IPS-NIHi11 (cell line): ENCODE measurements around the gene AKNA.
A peak's percentile ranks its signal among the peaks of the same experiment; 100 is the strongest.

Experiments
- DNase-seq: peaks from one replicate; pipeline ENCODE4 v3.0.0; 2012; ENCODE audit warnings: mixed read lengths, low spot score

Gene AKNA

DNA sequence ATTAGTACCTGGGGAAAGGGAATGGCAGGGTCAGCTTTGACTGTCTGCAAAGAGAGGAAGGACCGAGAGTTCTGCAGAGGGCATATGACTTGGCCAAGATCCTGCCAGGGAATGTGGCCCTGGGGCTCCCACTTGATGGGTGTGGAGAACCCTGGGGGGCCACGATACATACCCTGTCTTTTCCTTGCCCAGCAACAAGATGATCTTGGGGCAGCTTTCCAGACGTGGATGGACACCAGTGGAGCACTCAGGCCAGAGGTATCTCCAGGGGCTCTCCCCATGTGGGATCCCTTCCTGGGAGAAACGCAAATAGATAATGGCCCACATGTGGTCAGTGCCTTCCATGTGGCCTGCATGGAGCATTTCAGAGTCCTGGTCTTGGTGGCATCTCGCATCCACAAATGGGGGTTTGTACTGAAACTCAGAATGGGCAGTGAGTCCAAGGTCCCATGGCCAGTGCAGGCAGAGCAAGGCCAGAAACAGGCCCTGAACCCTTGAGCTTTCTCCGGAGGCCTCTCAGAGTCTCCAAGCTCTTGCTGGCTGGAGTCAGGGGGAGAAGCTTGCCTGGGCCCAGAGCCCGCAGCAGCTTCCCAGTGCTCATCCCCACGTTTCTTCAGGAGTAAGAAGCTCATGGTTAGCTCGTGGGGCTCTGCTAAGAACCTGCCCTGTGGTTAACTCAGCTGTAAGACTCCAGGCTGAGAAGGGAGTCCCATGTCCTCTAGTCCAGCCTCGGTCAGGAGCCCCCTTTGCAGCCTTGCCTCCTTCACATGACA is 83.2 kb downstream of the AKNA start:
- no peak for DNase-seq

DNA sequence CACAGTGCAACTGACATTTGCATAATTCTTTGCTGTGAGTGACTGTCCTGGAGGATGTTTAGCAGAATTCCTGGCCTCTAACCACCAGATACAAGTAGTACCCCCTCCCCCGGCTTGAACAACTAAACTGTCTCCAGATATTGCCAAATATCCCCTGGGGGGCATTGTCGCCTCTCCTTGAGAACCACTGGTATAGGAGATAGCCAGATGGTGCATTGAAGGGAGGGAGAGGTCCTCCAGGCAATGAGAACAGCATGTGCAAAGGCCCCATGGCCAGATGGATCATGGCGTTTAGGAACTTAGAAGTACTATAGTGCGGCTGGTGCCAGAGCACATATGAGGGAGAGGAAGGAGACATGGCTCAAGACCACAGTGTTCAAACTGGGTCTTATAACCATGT is 83.8 kb downstream of the AKNA start:
- no peak for DNase-seq

DNA sequence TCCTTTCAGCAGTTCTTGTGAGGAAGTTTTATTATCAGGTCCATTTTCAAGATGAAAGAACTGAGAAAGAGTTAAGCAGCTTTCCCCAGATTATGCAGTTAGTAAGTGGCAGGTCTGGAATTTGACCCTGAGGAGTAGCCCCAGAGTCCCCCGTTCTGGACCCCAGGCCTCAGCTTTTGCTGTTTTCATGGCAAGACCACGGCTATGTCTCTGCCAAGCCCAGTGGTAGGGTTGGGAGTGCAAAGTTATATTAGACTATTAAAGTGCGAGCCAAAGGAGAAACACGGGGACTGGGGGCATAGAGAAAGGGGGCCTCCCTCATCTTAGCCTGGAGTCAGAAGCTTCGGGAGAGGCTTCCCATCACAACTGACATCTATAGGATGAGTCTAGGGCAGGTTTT is 84.2 kb downstream of the AKNA start:
- DNase-seq: no peak

DNA sequence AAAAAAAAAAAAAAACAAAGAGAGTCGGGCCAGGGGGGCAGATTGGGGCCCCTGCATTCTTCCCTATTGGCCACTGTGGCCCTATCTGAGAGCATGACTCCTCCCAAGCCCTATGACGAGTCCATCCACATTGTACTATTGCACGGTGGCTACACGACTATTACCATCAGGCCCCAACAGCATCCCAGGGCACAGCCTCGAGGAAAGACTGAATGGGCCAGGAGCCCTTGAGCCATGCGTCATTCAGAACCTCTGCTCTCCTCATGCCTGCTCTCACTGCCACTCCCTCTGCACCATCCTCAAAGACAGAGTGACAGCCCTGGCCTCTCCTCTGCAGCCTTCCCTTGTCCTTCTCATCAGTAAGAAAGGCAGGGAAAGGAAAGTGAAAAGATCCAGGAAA is 85.1 kb downstream of the AKNA start:
- no peak for DNase-seq

DNA sequence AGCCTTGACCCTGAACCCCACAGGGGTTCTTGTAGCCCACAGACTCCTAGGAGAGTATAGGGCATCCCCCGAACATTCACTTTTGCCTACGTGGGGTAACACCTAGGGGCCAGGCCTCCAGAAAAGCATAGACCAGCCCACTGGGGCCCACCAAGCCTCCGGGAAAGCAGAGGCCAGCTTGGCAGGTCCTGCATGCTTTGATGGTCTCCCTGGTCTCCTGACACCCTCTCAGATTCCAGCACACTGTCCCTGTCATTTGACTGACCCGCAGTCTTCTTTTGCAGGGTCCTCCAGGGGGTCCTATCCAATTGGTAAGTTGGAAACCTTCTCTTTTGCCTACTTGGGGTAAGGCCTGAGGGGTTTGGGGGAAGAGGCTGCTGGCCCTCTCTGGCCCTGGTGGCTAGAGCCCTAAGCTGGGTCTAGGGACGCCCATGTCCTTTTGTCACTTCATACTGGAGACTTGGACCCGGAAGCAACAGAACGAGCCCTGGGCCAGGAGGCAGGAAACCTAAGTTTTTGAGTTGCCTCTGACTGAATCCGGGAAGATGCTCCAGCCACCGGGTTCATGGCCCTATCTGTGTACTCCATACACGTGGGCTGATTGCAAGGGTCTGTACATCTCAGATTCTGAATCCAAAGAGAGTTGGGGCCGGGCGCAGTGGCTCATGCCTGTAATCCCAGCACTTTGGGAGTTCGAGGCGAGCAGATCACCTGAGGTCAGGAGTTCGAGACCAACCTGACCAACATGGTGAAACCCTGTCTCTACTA is 85.8 kb downstream of the AKNA start:
- no peak for DNase-seq

DNA sequence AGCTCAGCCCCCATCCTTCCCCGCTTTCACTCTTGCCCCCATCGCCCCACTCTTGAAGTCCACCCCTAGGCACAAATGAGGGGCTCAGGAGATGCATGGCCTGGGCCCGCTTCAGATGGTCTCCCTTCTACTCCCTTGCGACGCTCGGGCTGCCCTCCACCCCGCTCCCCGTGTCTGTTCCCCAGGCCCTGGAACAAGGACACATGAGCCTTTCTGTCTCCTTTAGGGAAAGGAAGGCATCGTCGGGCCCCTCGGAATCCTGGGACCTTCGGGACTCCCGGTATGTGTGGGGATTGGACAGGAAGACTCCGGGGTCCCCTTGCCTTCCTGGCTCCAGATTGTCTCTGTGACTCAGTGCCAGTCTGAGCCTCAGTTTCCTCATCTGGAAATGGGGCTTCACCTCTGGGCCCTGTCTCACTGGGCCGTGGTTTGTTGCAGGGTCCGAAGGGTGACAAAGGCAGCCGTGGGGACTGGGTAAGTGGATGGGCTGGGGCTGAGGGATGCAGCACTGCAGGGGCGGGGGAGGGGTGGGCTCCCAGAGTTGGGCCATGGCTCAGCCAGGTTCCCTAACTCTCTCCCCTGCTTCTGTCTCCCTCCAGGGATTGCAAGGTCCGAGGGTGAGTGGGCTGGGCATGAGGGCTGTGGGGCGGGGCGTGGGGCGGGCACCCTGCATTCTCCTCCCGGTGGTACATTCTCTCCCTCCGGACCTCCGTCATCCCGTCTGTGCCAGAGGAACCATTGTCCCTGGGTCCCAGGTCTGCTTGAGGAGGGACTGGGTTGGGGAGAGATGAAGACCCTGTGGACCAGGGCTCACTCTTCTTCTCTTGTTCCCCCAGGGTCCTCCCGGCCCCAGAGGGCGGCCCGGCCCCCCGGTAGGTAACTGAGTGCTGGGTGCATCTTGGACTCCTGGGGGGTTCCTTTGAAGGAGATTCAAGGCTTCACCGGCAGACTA is 86.7 kb downstream of the AKNA start:
- DNase-seq: no peak

DNA sequence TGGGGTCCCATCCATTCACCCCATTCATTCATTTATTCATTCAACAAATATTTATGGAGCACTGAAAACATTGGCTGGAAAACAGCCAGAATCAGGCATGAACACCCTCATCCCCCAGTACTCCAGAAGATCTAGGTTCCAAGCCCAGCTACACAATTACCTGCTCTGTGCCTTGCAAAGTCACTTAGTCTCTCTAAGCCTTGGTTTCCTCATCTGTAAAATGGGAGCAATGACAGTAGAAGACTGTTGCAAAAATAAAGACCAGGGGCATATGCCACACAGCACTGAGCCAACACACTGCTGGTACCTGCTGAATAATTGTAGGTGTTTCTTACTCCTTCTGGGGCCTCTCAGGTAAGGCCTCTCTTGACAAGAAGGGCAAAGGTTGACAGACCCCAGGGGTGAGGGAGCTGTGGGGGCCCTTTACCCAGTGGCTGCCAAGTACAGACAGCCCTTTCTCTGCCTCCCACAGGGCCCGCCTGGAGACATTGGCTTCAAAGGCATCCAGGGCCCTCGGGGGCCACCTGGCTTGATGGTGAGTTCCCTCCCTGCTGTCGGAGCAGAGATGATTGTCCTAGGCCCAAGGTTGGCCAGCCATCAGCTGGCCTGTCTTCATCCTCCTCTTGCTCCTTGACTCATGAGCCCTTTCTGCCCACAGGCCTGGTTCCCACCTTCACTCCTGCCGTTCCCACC is 87.5 kb downstream of the AKNA start:
- no peak for DNase-seq

DNA sequence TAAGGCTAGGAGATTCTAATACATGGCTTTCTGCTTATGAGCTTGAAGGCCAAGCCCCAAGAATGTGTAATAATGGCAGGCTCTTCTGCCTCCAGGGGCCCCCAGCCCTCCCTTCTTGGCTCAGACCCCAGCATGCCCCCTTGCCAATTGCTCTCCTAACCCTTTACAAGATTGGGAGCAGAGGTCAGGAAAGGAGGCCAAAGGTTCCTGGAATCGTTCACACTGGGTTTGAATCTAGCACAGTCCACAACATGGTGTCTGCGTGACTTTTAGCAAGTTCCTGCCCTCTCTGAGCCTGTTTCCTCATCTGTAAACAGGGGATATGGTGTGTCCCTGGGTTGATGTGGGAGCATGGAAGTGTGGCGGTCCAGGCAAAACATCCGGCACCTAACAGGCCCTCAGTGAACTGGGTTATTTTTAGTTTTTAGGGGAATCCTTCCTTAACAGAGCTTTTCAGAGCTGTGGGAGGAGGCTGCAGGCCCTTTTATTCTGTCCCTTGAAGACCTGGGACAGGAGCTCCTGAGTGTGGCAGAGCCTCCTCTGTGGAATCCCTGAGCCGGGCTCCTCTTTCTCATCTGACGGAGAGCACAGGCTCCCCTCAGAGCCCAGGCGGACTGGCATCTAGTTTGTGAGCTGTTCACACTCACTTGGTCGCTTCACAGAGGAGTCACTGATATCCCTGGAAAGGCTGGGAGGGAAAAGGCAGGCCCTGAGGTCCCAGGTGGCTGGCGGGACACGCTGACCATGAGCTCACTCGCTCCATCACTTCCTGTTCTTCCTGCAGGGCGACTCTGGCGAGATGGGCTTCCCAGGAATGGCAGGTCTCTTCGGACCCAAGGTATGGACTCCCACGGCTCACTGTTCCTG is 88.3 kb downstream of the AKNA start:
- no peak for DNase-seq

DNA sequence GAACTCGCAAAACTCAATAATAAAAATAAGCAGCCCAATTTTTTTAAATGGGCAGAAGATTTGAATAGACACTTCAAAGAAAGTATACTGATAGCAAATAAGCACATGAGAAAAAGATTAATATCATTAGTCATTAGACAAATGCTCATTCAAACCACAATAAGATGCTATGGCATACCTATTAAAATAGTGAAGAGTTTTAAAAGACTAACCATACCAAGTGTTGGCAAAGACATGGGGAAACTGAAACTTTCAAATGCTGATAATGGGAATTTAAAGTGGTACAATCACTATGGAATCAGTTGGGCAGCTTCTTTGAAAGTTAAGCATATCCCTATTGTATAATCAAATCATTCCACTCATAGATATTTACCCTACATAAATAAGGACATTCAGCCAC is 91.4 kb downstream of the AKNA start:
- DNase-seq: no peak

DNA sequence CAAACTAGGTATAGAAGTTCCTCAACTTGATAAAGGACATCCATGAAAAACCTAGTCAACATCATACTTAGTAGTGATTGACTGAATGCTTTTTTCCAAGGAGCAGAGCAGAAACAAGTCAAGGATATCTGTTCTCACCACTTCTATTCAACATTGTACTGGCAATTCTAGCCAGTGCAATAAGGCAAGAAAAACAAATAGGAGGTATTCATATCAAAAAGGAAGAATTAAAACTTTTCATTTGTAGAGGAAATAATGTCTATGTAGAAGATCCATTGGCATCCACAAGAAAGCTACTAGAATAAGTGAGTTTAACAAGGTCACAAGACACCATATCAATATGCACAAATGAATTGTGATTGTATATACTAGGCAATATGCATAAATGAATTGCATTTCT is 93.1 kb downstream of the AKNA start:
- DNase-seq: no peak

DNA sequence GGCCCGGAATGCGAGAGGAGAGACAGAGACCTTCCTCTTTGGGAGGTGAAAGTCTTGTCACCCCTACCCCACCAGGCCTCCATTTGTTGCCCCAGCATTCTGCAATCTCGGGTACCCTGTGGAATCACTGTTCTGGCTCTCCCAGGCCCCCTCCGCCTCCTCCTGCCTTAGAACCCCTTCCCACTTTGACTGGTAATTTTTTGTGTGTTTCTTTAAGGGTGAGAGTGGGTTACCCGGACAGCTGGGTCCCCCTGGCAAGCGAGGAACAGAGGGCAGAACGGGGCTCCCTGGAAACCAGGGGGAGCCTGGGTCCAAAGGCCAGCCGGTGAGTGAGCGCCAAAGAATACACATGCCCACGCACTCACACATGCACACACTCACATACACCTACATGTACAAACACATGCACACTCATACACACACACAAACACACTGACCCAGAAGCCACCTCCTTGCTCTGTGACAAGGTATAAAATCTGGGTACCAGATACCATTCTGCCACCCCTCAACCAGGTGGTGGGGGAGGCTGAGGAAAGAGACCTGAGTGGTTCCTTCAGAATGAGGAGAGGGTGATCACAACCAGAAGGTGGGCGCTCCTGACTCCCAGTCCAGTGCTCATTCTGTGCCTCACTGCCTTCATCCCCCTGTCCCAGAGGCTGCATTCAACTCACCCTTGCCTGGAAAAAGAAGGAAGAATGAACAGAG is 95.7 kb downstream of the AKNA start:
- DNase-seq: no peak

DNA sequence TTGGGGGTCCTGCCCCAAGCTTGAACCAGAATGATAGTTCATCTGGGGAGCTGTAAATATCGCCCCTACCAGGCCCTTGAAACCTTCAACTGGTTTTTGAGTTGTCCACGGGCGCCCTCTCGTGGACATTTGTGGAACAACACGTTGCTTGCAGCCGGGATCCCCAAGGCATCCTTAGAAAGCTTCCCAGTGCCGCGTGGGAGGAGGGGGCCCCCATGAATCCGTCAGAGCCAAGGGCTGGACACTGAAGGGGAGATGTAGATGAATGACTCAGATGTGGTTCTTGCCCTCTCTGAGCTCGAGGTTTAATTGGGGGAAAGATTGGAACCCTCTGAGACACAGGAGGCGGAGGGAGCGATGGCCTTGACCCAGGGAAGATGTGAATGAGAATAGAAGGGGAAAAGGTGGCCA is 96.7 kb downstream of the AKNA start:
- peak; percentile 82 for DNase-seq

DNA sequence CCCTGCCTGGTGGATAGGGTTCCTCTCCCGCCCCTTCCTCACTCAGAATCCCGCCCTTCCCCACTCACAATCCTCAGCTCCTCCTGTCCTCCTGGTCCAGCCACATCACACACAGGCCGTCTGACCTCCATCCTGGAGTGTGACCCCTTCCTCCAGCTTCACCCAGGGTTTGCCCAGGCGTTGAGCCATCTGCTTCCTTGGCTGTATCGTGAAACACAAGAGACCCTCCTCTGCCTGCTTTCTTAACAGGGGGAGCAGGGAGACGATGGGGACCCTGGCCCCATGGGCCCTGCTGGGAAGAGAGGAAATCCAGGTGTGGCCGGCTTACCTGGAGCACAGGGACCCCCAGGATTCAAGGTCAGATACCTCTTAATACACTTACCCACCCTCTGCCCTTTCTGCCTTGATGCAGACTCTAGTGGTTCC is 97.2 kb downstream of the AKNA start:
- no peak for DNase-seq

DNA sequence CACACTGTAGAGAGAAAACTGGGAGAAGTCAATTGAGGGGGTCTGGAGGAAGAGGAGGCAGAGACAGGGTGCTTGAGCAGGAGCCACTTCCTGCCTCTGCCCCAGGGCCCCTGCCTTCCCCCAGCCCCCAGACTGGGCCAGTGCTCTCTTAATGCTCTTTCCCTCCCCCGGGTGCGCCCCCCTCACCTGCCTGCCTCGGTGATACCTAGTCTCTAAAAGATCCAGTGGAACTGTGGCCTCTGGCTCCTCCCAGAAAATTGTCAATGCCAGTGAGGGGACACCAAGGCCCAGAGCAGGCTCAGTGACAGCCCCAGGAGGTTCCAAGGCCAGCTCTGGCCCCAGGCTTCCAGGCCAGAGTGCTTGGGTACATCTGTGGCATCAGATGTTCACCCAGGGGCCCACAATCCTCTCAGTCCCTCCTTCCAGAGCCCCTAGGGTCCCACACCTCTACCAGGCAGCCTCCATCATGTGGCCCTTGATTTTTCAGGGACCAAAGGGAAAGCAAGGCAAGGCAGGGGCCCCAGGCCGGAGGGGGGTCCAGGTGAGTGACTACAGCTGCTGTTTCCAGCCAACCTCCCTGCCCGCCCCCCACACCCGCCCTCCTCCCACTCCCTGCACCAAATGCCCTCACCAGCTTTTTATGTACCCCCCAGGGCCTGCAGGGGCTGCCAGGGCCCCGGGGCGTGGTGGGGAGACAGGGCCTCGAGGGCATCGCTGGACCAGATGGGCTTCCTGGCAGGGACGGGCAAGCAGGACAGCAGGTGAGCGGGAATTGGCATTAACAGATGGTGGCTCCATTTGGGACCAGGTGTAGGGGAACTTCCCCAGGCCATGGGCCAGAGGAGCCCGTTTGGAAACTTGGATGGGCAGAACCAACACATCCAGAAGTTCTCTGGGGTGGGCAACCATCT is 98.0 kb downstream of the AKNA start:
- no peak for DNase-seq

DNA sequence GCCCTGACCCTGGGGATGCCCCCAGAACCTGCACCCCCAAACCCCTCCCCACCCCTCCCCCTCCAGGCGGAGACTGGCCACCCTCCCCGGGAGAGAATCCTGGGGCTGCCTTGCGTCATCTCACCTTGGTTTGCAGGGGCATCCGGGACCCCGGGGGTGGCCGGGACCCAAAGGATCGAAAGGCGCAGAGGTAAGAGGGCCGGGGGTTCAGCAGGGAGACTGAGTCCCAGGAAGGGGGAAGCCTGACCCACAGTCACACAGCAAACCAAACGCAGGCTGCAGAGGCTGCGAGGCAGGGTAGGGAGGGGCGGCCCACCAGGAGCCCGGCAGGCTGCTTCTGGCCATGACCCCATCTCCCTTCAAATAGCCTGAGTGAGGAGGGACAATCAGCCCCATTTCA is 98.7 kb downstream of the AKNA start:
- DNase-seq: no peak

DNA sequence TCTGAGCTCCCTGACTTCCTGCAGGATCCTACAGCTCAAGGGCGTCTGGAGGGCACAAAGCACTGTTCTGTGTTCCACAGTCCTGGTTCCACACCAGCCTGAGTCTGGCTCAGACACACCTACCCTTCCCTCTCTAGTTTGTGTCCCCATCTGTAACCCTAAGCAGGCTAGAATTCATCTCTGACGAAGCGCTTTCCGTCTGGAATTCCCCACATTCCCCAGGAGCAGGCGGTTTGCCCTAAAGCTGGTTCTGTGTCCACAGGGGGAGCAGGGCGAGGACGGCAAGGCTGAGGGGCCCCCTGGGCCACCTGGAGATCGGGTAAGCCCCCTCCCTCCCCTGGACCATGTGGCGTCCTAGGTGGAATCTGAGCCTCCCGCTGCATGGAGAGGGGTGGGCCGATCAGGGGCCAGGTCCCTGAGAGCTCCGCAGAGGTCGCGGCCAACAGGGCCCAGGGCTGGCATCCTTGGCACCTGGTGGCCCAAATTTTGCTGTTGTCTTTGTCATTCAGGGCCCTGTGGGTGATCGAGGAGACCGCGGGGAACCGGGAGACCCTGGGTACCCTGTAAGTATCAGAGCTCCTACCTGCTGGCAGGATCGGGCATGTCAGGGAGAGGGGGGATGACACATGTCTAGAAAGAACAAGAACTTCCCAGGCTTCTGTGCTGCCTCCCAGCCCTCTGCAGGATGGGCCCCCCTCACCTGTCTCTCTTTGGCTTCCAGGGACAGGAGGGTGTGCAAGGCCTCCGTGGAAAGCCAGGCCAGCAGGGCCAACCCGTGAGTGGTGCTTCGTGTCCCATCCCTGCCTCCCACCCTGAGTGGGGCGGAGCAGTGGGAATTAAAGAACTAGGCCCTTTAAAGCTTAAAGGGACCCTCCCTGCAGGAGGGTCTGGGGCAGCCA is 99.3 kb downstream of the AKNA start:
- peak; percentile 48 for DNase-seq

DNA sequence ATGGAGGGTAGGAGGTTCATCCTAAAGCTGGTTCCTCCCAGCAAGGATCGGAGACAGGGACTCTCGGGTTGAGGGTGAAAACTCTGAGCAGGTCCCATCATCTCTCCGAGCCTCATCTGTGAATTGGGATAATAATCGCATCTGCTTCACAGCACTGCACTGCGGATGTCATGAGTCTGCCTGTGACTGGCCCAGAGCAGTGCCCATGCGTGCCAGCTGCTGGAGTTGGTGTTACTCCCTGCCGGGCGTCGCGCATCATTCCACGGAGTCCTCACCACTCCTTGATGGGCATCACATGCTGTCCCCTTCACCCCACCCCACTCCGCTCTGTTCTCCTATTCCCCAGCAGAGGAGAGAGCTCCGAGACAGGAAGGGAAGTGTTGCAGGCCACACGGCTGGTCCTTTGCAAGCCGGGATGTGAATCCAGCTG is 100.0 kb downstream of the AKNA start:
- DNase-seq: no peak
